Mesothelial cell of epicardium (in vitro differentiated cells): Measurements from ENCODE around the gene CDPF1. TPM values are rescaled to one million over a fixed set of nuclear protein-coding genes. Genes with fewer than 3 reads are reported as not detected.

Source experiments
- DNase-seq, 2 experiments: peaks; one replicate each; pipeline ENCODE4 v3.0.0; 2021; ENCODE audit warnings: low spot score in 2 of 2; ENCODE audit not compliant: unreplicated experiment in 2 of 2
- H3K27ac Mint-ChIP-seq: 2 replicates; pipeline ENCODE4 v1.8.0; 2021; ENCODE audit warnings: mixed read lengths
- H3K27me3 Mint-ChIP-seq: 2 replicates; pipeline ENCODE4 v1.8.0; 2021; ENCODE audit warnings: low read depth, mixed read lengths
- H3K36me3 Mint-ChIP-seq: 2 replicates; pipeline ENCODE4 v1.8.0; 2021; ENCODE audit warnings: mixed read lengths
- H3K4me1 Mint-ChIP-seq: 2 replicates; pipeline ENCODE4 v1.8.0; 2021; ENCODE audit warnings: mixed read lengths
- H3K4me3 Mint-ChIP-seq: 2 replicates; pipeline ENCODE4 v1.8.0; 2021; ENCODE audit warnings: mild to moderate bottlenecking, moderate library complexity, mixed read lengths
- H3K9me3 Mint-ChIP-seq: 2 replicates; pipeline ENCODE4 v1.8.0; 2021; ENCODE audit warnings: mixed read lengths
- CTCF ChIP-seq: fragments of 200-600 bp; sonication (generic); IDR thresholded peaks from one replicate; pipeline ENCODE4 v1.5.0; 2021; ENCODE audit warnings: antibody characterized with exemption; ENCODE audit not compliant: unreplicated experiment
- total RNA-seq: library from RNA; stranded (reverse); gene quantifications from 3 replicates; pipeline ENCODE4 v1.2.1, GENCODE V29; 2021

CDPF1 gene, protein sequence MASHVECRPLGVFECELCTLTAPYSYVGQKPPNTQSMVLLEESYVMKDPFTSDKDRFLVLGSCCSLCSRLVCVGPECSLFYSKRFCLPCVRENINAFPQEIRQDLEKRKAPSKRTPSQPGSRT
- 11.5 to 12.8 TPM (median 12.6 TPM) in 3 replicates for total RNA-seq

DNA sequence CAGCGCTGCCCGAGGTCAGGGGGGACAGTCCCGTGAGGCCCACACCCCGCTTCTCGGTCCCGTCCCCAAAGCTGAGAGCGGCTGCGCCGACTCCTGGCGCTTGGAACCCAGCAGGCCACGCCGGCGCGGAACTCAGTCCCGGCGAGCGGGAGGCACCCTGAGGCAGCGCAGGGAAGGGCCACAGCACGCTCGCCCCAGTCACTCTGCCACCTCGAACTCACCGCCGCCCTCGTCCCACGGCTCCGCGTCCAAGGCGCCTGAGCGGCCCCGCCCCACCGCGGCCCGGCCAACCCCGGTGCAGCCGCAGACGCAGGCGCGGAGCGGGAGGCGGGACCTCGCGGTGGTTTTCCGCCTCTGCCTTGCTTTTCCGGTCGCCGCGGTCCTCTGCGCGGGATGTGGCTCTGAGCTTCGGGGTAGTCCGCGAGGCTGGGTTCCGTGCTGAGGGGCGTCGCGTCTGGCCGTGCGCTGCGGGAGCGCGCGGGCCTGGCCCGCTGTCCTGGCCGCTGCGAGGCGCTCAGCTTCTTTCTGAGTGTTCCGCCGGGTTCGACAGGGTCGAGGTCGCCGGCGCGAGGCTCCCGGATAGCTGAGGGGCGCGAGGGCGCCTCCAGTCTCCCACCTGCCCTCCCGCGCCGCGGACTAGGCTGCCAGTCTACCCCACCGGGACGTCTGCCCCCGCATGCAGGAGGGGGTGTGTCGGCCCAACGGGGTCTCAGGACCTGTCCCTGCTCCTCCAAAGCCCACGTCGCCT, at the start of gene CDPF1:
Gene CDPF1, minus strand, starts transcription at position 259 of the 748 bp plus-strand sequence. CDS start 2,009 bp downstream, outside the sequence.
- H3K27ac Mint-ChIP-seq: peak within 1 kb of the TSS; percentile 47
- no peaks in the 10 kb centered on the region for H3K27me3 Mint-ChIP-seq
- peak within 1 kb of the TSS; percentile 68 for H3K4me3 Mint-ChIP-seq
- H3K4me1 Mint-ChIP-seq: peaks cover 14% of the 10 kb centered on the region
- H3K36me3 Mint-ChIP-seq: peaks cover 2% of the 10 kb centered on the region
- no peak for TF ChIP-seq CTCF
- peak; percentile 77 to 88 for DNase-seq
- H3K9me3 Mint-ChIP-seq: no peaks in the 10 kb centered on the region

DNA sequence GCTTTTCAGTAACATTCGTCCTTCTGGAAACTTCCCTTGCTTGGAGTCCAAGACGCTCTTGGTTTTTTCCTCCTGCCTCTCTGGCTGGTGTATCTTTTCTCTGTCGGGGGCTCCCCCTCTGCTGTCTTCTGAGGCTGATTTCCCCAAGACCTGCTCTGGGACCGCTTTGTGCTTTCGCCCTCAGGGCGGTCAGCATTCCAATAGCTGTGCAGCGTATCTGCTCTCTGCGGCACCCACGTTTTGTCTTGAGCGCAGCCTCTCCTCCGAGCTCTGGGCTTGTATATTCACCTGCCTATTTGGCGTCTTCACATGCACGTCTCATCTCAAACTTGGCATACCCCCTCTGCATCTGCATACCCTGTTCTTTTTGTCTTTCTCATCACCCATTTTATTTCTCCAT, 49.0 kb upstream of the CDPF1 start:
- no peak for DNase-seq
- Mint-ChIP-seq H3K27me3 (no peaks in the 10 kb centered on the region), H3K36me3 (peaks cover 16% of the 10 kb centered on the region), H3K4me1 (peaks cover 29% of the 10 kb centered on the region), H3K27ac (no peak overlapping the region), H3K4me3 (peak overlapping the region; percentile 54), H3K9me3 (no peaks in the 10 kb centered on the region)
- TF ChIP-seq CTCF: no peak

DNA sequence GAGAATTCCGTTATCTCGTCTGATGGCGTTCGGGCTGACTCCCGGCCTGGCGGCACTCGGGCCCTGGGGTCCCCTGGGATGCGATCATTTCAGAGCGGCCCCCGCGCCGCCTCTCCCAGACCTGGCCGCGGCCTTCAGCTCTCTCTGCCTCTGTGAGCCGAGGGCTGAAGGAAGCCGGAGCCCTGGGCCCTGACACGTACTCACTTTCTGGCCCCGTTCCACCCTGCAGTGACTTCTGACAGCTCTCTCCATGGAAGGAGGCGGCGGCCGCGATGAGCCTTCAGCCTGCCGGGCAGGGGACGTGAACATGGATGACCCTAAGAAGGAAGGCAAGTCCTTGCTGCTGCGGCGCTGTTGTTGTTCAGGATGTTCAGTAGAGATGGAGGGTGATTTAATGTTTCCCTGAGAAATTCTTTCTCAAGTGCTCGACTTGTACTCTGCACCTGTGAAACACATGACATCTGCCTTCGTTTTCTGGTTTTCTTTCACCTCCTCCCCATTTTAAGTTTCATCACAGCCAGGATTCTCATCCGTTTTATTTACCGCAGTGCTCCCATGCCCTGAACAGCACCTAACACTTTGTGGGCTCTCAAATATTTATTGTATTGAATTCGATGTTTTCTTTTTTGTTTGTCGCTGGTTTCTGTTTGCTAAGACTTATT, 47.2 kb upstream of the CDPF1 start:
- TF ChIP-seq CTCF: no peak

DNA sequence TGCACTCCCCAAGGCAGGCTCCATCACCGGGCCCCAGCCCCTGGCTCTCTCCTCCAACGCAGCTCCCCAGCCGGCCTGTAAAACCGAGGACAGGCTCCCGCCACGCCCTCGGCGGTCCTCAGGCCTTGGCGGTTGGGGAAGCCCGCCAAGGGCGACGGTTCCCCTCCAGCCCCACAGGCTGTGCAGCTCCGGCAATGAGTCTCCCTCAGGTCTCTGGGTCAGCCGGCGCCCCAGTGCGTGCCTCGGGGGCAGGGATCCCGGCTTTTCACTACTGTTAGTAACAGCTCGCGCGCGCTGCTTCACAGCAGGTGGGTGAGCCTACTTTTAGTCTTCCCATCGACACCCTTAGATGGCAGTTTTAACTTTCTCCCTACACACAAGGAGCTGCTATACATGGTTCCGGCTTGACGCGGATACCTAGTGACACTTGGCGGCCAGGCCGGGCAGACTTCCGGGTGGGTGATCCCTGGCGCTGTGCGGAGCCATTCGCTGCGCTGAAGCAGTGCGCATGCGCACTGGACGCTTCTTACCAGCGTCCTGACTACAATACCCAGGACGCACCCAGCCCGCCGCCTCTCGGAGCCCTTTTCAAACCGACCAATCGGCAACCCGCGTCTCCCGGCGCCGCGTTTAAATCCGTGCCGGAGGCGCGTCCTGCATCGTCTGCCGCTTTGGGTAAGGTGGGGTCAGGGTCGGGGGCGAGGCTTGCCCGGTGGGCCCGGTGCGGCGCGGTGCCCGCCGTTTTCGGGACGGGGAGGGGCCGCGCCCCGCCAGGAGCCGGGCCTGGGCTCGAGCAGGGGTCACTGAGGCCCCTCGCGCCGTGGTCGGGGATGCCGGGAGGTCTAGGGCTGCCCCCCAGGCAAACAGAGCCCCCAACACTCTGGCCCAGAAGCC, 46.4 kb upstream of the CDPF1 start, which contains the start of gene GTSE1:
Gene GTSE1, plus strand, starts transcription at position 614 of the 894 bp plus-strand sequence. CDS start 531 bp downstream, outside the sequence.
- Mint-ChIP-seq H3K4me3 (peak within 1 kb of the TSS; percentile 92), H3K9me3 (no peaks in the 10 kb centered on the region), H3K27ac (peak within 1 kb of the TSS; percentile 98)

More for the DNA sequence above, 47.2 kb upstream of the CDPF1 start:
- peak in 1 of 2 experiments; percentile 42 for DNase-seq
- H3K4me1 Mint-ChIP-seq: peaks cover 29% of the 10 kb centered on the region
- H3K4me3 Mint-ChIP-seq: peak overlapping the region; percentile 82
- peak overlapping the region; percentile 50 for H3K27ac Mint-ChIP-seq
- H3K27me3 Mint-ChIP-seq: no peaks in the 10 kb centered on the region
- H3K9me3 Mint-ChIP-seq: no peaks in the 10 kb centered on the region
- peaks cover 18% of the 10 kb centered on the region for H3K36me3 Mint-ChIP-seq

More for the DNA sequence above, 46.4 kb upstream of the CDPF1 start, which contains the start of gene GTSE1:
- Mint-ChIP-seq H3K4me1 (peaks cover 29% of the 10 kb centered on the region), H3K27me3 (no peaks in the 10 kb centered on the region), H3K36me3 (peaks cover 21% of the 10 kb centered on the region)
- TF ChIP-seq CTCF: no peak
- peak; percentile 92 to 93 for DNase-seq
